Activated CD4-positive, alpha-beta T cell treated with anti-CD3 and anti-CD28 coated beads, Interleukin-2, amount 10 ng/mL, durations not matched to agents 7 days and 5 days (primary cell): ENCODE results near the gene OOEP. TPM values are rescaled to one million over a fixed set of nuclear protein-coding genes. Genes with fewer than 3 reads are reported as not detected.

ENCODE experiments used
- CTCF ChIA-PET: fragments of 350-600 bp; sonication (Branson Sonifier 250); formaldehyde crosslinking; loops from one replicate; lab custom pipeline; 2021; ENCODE audit warnings: antibody characterized with exemption; lab: Charles Lee
- POLR2A ChIA-PET: fragments of 350-600 bp; sonication (Branson Sonifier 250); formaldehyde crosslinking; loops from one replicate; lab custom pipeline; 2021; ENCODE audit warnings: antibody characterized with exemption; lab: Charles Lee
- DNase-seq: peaks from one replicate; pipeline ENCODE4 v3.0.0-alpha.2; 2020
- H3K27ac Mint-ChIP-seq: one replicate; pipeline ENCODE4 v1.8.0; 2021; ENCODE audit warnings: mild to moderate bottlenecking, moderate library complexity, mixed read lengths
- H3K27me3 Mint-ChIP-seq: one replicate; pipeline ENCODE4 v1.8.0; 2021; ENCODE audit warnings: mixed read lengths
- H3K36me3 Mint-ChIP-seq: one replicate; pipeline ENCODE4 v1.8.0; 2021; ENCODE audit warnings: low read depth, mixed read lengths
- H3K4me1 Mint-ChIP-seq: one replicate; pipeline ENCODE4 v1.8.0; 2021; ENCODE audit warnings: mixed read lengths
- H3K4me3 Mint-ChIP-seq: one replicate; pipeline ENCODE4 v1.8.0; 2021; ENCODE audit warnings: mild to moderate bottlenecking, moderate library complexity, mixed read lengths
- H3K9me3 Mint-ChIP-seq: one replicate; pipeline ENCODE4 v1.8.0; 2021; ENCODE audit warnings: mixed read lengths
- total RNA-seq, 2 experiments: library from RNA; stranded (reverse); gene quantifications; one replicate each; pipeline ENCODE4 v1.2.3, GENCODE V29; 2021

Gene OOEP
- total RNA-seq, 2 experiments from 2014 or later, result 0.57 to 1.5 TPM

DNA sequence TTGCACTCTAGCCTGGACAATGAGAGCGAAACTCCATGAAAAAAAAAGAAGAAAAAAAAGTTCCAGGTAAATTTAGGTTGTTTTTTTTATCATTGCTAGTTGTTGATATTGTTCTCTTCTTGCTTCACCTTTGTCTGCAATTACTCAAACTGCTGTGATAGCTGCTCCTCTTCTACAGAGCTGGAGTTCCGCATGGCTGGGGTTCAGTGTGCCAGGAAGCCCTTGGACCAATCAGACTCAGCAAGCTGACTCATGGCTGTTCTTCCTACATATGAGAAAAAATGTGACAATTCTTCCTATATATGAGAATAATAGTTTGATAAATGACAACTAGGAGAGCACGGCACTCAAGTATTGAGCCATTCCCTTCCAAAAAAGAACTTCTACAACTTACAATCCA, 44.0 kb downstream of the OOEP start:
- no peak overlapping the region for H3K27ac Mint-ChIP-seq
- ChIA-PET CTCF (interaction anchor here (1.2 kb wide), 1 partner anchor 160 kb away, joined by 3 read pairs; no protein-coding TSS in a partner anchor), POLR2A (no interaction called here)
- H3K36me3 Mint-ChIP-seq, result no peaks in the 10 kb centered on the region
- H3K4me3 Mint-ChIP-seq, result no peak overlapping the region
- H3K27me3 Mint-ChIP-seq, result peaks cover 15% of the 10 kb centered on the region
- DNase-seq, result no peak
- no peaks in the 10 kb centered on the region for H3K9me3 Mint-ChIP-seq
- H3K4me1 Mint-ChIP-seq, result peaks cover 7% of the 10 kb centered on the region

DNA sequence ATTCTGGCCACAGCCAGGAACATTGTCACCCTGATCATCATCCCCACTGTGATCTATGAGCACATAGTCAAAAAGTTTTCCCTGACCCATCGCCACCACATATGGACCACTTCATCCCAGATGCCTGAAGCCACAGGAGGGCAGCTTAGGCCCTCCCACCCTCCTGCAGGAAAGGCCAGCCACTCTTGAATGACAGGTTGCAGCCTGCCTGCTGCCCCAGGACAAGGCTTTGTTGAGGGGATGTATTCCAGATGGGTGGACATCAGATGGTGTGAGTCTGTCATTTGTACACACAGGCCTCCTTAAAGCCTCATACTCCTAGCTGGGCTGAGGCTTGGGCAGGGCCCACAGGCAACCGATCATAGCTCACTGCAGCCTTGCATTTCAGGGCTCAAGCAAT, 46.4 kb downstream of the OOEP start:
- no peak overlapping the region for H3K27ac Mint-ChIP-seq
- no peak overlapping the region for H3K4me3 Mint-ChIP-seq
- H3K9me3 Mint-ChIP-seq, result peaks cover 2% of the 10 kb centered on the region
- no peak for DNase-seq
- H3K4me1 Mint-ChIP-seq, result no peaks in the 10 kb centered on the region
- POLR2A ChIA-PET, result no interaction called here
- H3K36me3 Mint-ChIP-seq, result no peaks in the 10 kb centered on the region
- peaks cover 3% of the 10 kb centered on the region for H3K27me3 Mint-ChIP-seq
- CTCF ChIA-PET, result no interaction called here

Other genes starting within 250 kb of the OOEP start
- under 1 TPM in 1 of 2 experiments, not detected in 1; 0.35 TPM for gene KHDC1L, start 144.4 kb downstream of the OOEP start, total RNA-seq
- gene KHDC1, start 106.7 kb downstream of the OOEP start, total RNA-seq, result 1 to 10 TPM; 5.0 to 6.1 TPM
- gene DPPA5, start 15.6 kb downstream of the OOEP start, total RNA-seq, result not detected
- gene KHDC3L, start 7.2 kb downstream of the OOEP start, total RNA-seq, result not detected
- gene DDX43, start 24.9 kb upstream of the OOEP start, total RNA-seq, result 1 to 10 TPM; 1.7 TPM
- 10 to 100 TPM; 27.9 TPM for gene CGAS, start 82.4 kb upstream of the OOEP start, total RNA-seq
- gene MTO1, start 91.8 kb upstream of the OOEP start, total RNA-seq, result 10 to 100 TPM; 50.9 to 59.6 TPM
- 1,000 to 10,000 TPM; 7,789 to 8,433 TPM for gene EEF1A1, start 151.1 kb upstream of the OOEP start, total RNA-seq